ENCODE measurements around the gene MAL.

MAL gene

GRCh38 chr2:95056461-95057459 lies 31.3 kb downstream of the MAL start:
- no peak overlapping the region for H3K4me3 ChIP-seq (replicated peaks in 1 of 2; ENCODE audit: low read depth in 2 of 2, low read length in 2 of 2)
- TF ChIP-seq, protein P1, sequence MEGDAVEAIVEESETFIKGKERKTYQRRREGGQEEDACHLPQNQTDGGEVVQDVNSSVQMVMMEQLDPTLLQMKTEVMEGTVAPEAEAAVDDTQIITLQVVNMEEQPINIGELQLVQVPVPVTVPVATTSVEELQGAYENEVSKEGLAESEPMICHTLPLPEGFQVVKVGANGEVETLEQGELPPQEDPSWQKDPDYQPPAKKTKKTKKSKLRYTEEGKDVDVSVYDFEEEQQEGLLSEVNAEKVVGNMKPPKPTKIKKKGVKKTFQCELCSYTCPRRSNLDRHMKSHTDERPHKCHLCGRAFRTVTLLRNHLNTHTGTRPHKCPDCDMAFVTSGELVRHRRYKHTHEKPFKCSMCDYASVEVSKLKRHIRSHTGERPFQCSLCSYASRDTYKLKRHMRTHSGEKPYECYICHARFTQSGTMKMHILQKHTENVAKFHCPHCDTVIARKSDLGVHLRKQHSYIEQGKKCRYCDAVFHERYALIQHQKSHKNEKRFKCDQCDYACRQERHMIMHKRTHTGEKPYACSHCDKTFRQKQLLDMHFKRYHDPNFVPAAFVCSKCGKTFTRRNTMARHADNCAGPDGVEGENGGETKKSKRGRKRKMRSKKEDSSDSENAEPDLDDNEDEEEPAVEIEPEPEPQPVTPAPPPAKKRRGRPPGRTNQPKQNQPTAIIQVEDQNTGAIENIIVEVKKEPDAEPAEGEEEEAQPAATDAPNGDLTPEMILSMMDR (IDR thresholded peaks at IDR 0.05; ENCODE audit: low read depth, low read length): no peak

DNA sequence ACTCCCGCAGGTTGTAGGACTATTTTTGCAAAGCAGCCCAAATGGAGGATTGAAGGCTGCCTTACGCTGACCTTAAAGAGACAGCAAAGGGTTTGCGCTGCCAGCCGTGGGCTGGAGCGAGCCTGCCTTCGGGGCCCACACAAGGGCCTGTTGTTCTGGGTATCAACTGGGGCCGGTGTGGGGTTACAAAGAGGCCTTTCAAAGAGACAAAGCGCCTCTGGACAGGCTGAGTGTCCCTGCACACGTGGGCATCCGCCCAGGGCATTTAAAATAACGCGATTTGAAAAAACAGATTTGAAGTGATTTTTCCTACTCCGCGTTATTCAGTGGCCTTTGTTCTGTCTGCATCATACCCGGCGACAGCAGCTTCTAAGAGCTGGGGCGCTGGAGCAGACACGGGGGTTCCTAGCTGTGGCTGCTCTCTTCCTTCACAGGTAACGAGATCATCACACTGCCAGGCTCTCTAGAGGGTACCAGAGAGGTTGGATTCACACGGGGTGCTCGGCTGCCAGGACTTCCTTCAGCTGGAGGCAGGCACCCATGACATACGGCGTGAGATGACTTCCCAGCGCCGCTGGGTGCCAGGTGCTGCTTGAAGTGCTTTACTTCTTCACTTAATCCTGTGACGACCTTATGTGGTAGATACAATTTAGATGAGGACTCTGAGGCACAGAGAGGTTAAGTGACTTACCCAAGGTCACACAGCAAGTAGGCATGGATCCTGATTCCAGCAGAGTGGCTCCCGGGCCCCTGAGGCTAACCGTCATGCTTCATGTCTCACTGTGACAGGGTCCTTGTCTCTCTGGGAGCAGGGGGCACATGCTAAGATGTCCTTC lies 32.2 kb downstream of the MAL start:
- no peak for DNase-seq (ENCODE audit: low read depth in 2 of 2)
- TF ChIP-seq, protein P1 (IDR thresholded peaks at IDR 0.05; ENCODE audit: low read depth, low read length): no peak
- H3K4me3 ChIP-seq (replicated peaks in 1 of 2; ENCODE audit: low read depth in 2 of 2, low read length in 2 of 2): no peak overlapping the region

More at GRCh38 chr2:95056461-95057459, 31.3 kb downstream of the MAL start:
- DNase-seq (ENCODE audit: low read depth in 2 of 2): peak in 1 of 2 donors; percentile 22

GRCh38 chr2:95058466-95058988 lies 33.0 kb downstream of the MAL start:
- no peak overlapping the region for H3K4me3 ChIP-seq (replicated peaks in 1 of 2; ENCODE audit: low read depth in 2 of 2, low read length in 2 of 2)
- TF ChIP-seq, protein P1 (IDR thresholded peaks at IDR 0.05; ENCODE audit: low read depth, low read length): no peak
- no peak for DNase-seq (ENCODE audit: low read depth in 2 of 2)

- TF ChIP-seq, protein P1 (IDR thresholded peaks at IDR 0.05; ENCODE audit: low read depth, low read length): no peak
- H3K4me3 ChIP-seq (replicated peaks in 1 of 2; ENCODE audit: low read depth in 2 of 2, low read length in 2 of 2): no peak overlapping the region
- no peak for DNase-seq (ENCODE audit: low read depth in 2 of 2)
Observed at GRCh38 chr2:95058989-95059641, 33.6 kb downstream of the MAL start.

DNA sequence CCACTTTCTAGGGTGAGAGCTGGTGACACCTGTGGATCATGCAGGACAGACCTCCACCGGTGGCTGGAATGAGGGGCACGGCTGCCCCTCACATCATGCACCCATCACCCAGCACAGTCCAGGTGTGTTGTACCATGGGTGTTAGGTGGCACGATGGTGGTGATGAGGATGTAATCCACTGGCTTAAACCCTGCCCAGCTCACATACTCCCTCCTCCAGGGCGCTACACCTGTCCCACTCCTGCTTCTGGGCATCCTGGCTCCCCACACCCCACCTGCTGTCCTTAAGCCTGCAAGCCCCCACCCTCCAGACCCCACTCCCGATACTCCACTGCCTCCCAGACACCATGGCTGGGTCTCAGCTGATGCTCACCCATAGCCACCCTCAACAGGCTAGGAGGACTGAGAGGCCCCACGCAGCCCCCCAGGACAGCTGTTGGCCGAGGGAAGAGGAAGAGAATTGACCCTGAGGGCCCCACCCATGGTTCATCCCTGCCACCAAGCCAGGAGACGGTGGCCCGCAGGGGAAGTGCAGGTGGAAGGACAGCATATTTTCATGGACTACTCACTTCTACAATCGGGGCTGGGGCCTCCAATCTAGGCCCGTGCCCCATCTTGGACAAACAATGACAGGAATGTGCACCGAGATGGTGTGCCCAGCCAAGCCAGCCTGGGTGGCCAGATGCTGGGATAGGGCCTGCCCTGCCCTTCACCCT lies 34.3 kb downstream of the MAL start:
- H3K4me3 ChIP-seq (replicated peaks in 1 of 2; ENCODE audit: low read depth in 2 of 2, low read length in 2 of 2): no peak overlapping the region
- DNase-seq (ENCODE audit: low read depth in 2 of 2): no peak
- TF ChIP-seq, protein P1 (IDR thresholded peaks at IDR 0.05; ENCODE audit: low read depth, low read length): no peak
